Right lobe of liver (tissue), 6 donors: ENCODE measurements around the gene RAB26. TPM values are rescaled to one million over a fixed set of nuclear protein-coding genes. Genes with fewer than 3 reads are reported as not detected.
"Not testable (repeated sequence)": the region's sequence is repeated elsewhere in the genome, so short reads cannot be mapped to it uniquely, and the experiment has no call there.

Experiments
- ATAC-seq, 4 donors: fragments of 200-7000 bp; cut with Tn5 transposase; one replicate each; pipeline ENCODE4 v1.9.1; 2020; ENCODE audit warnings: mild to moderate bottlenecking in 4 of 4, moderate library complexity in 4 of 4
- DNase-seq, 3 donors: peaks; one replicate each; pipeline ENCODE4 v3.0.0-alpha.2; 2020
- H3K27ac ChIP-seq, 3 donors: fragments of 200-600 bp; one replicate each; pipeline ENCODE4 v1.8.0; 2022
- H3K27me3 ChIP-seq, 2 donors: fragments of 200-600 bp; one replicate each; pipeline ENCODE4 v1.8.0; 2022
- H3K36me3 ChIP-seq, 4 donors: fragments of 200-600 bp; sonication (generic) in 1 of 4; one replicate each; pipeline versions ENCODE4 v1.5.1 to v1.8.0; 2017 to 2022; ENCODE audit warnings: control low read depth in 1 of 4
- H3K4me1 ChIP-seq, 4 donors: fragments of 200-600 bp; sonication (generic) in 1 of 4; one replicate each; pipeline versions ENCODE4 v1.5.1 to v1.8.0; 2017 to 2022; ENCODE audit warnings: control low read depth in 1 of 4
- H3K4me3 ChIP-seq, 3 donors: fragments of 200-600 bp; one replicate each; pipeline ENCODE4 v1.8.0; 2022
- H3K9me3 ChIP-seq, 4 donors: fragments of 200-600 bp; sonication (generic) in 1 of 4; one replicate each; pipeline versions ENCODE4 v1.5.1 to v1.8.0; 2017 to 2022; ENCODE audit warnings: control low read depth in 1 of 4
- CTCF ChIP-seq, 4 donors: fragments of 200-600 bp in 3 of 4; fragments of 450-650 bp in 1 of 4; IDR thresholded peaks; one replicate each; pipeline versions ENCODE4 v1.5.1 to v1.8.0; 2016 to 2022; ENCODE audit warnings: antibody characterized with exemption in 4 of 4, mild to moderate bottlenecking in 2 of 4
- POLR2A ChIP-seq: fragments of 450-650 bp; IDR thresholded peaks from one replicate; pipeline ENCODE4 v1.6.1; 2017; ENCODE audit warnings: antibody characterized with exemption, mild to moderate bottlenecking
- WGBS: methylation state at CpG from one replicate; pipeline ENCODE4 v1.1.6; 2018; ENCODE audit warnings: low coverage, low lambda C conversion rate; ENCODE audit not compliant: insufficient coverage; ENCODE audit errors: missing lambda C conversion rate; 5-methylcytosine and 5-hydroxymethylcytosine counted together
- intact Hi-C, 2 donors: fragments of 100-400 bp; cut with DNase I; formaldehyde crosslinking; loops; one replicate each; pipeline versions ENCODE4 v1.11.2 to v1.14.1; 2022
- microRNA counts: library from miRNA; unstranded; fragments of <30 nt; microRNA quantifications from one replicate; lab custom pipeline; 2016
- microRNA-seq, 2 donors: library from miRNA; unstranded; fragments of <30 nt; microRNA quantifications; one replicate each; pipeline ENCODE4, GENCODE V29; 2019 to 2020
- small RNA-seq, 2 experiments: library from RNA; depleted of rRNA; stranded (forward); fragments of <200 nt; gene quantifications; one replicate each; pipeline ENCODE3, GENCODE V24; 2016
- total RNA-seq, 6 experiments: library from RNA; depleted of rRNA in 2 of 6; stranded (reverse); fragments of >200 nt in 2 of 6; fragmentation: NEBNext Ultra II Directional in 3 of 6; extraction: Animal tissue kit (Norgen Biotek cat#: 25700) in 3 of 6; gene quantifications; one replicate each; pipeline versions ENCODE4 v1.1.0 to v1.2.4, GENCODE V29; 2016 to 2023
- donor health status: DM: no; HTN: yes; CAD: no.
- donor health status: DM: no; HTN: no; CAD: no.
- donor health status: DM: no; HTN: no; CAD: no.
- donor health status: DM: no; HTN: yes; CAD: no.
- donor health status: DM: no; HTN: yes; CAD: no.

Gene RAB26
- total RNA-seq, 6 experiments from 2014 or later = 3.8 to 14.6 (median 8.7) TPM

- Histone ChIP-seq H3K4me3 (no peak overlapping the region), H3K36me3 (no peaks in the 10 kb centered on the region), H3K9me3 (no peaks in the 10 kb centered on the region), H3K4me1 (peaks cover 0 to 14% (median 3%) of the 10 kb centered on the region in 4 donors), H3K27me3 (peaks cover 0 to 8% of the 10 kb centered on the region in 2 donors), H3K27ac (no peak overlapping the region)
- DNase-seq (no peak), ATAC-seq (no peak)
- TF ChIP-seq POLR2A (no peak), CTCF (IDR thresholded peaks at IDR 0.05) (no peak)
- intact Hi-C loops = no loop called here
- 80% methylated on average over 5 of the region's 6 CpGs for WGBS
These were observed 51.9 kb downstream of the RAB26 start for GRCh38 chr16:2200313-2200712.

- H3K27me3 ChIP-seq, H3K36me3 ChIP-seq, ATAC-seq, H3K9me3 ChIP-seq, H3K27ac ChIP-seq, H3K4me3 ChIP-seq, intact Hi-C loops, DNase-seq: not testable (repeated sequence)
- WGBS = 78% methylated on average over 1 of the region's 8 CpGs
- H3K4me1 ChIP-seq = peaks cover 0 to 18% (median 6%) of the 10 kb centered on the region in 4 donors
These were observed 54.8 kb downstream of the RAB26 start for GRCh38 chr16:2203119-2203688.

MicroRNAs encoded within 50 kb of the gene (microRNA counts, 767-probe panel; counts per million panel counts)
- 237 counts per million for microRNA hsa-miR-3180 (lab: Ali Mortazavi, UCI)
- microRNA hsa-miR-4516 (lab: Ali Mortazavi, UCI) = 9,063 counts per million, percentile 46 among the panel's probes with 10 or more counts

Small RNA genes lying within 50 kb of the gene (microRNA-seq; reads per million reads assigned to microRNA genes)
- gene MIR3180-5 (0 reads per million in 2 donors), gene MIR4516 (0 to 0.29 reads per million in 2 donors), gene MIR6511B1 (0 reads per million in 2 donors)

Small RNA genes lying within 50 kb of the gene (small RNA-seq; reads per million reads assigned to genes)
- gene MIR3180-5 = 0 reads per million in 2 experiments
- 0 reads per million in 2 experiments for gene MIR4516
- gene RF00019 = 0 reads per million in 2 experiments
- 0 reads per million in 2 experiments for gene SNORD60

Other genes with a start within 250 kb of the RAB26 start
- gene HS3ST6, start 230.2 kb upstream of the RAB26 start, total RNA-seq = not detected
- gene MSRB1, start 205.4 kb upstream of the RAB26 start, total RNA-seq = 100 to 1,000 TPM in 3 of 6 experiments, 10 to 100 TPM in 3; 63.4 to 121 (median 98.5) TPM
- under 1 TPM in 1 of 6 experiments, not detected in 5; 0.12 TPM for gene RPL3L, start 193.9 kb upstream of the RAB26 start, total RNA-seq
- gene NDUFB10, start 189.1 kb upstream of the RAB26 start, total RNA-seq = 100 to 1,000 TPM in 2 of 6 experiments, 10 to 100 TPM in 4; 68.7 to 210 (median 81.2) TPM
- gene RPS2, start 183.8 kb upstream of the RAB26 start, total RNA-seq = 1,000 to 10,000 TPM in 1 of 6 experiments, 100 to 1,000 TPM in 5; 451 to 1,052 (median 541) TPM
- gene RNF151, start 181.8 kb upstream of the RAB26 start, total RNA-seq = not detected
- gene TBL3, start 176.6 kb upstream of the RAB26 start, total RNA-seq = 10 to 100 TPM; 15.8 to 42.4 (median 18.1) TPM
- 1 to 10 TPM in 1 of 6 experiments, under 1 TPM in 3, not detected in 2; 0.51 to 1.3 (median 0.60) TPM for gene NOXO1, start 167.2 kb upstream of the RAB26 start, total RNA-seq
- 10 to 100 TPM; 16.1 to 18.6 (median 18.0) TPM for gene GFER, start 164.4 kb upstream of the RAB26 start, total RNA-seq
- under 1 TPM in 1 of 6 experiments, not detected in 5; 0.22 TPM for gene SYNGR3, start 158.7 kb upstream of the RAB26 start, total RNA-seq
- 10 to 100 TPM; 21.6 to 46.4 (median 25.0) TPM for gene ZNF598, start 138.8 kb upstream of the RAB26 start, total RNA-seq
- gene NPW, start 128.8 kb upstream of the RAB26 start, total RNA-seq = 10 to 100 TPM in 2 of 6 experiments, 1 to 10 TPM in 4; 2.7 to 12.3 (median 8.2) TPM
- gene NHERF2, start 121.7 kb upstream of the RAB26 start, total RNA-seq = 100 to 1,000 TPM; 129 to 284 (median 186) TPM
- gene NTHL1, start 100.8 kb upstream of the RAB26 start, total RNA-seq = 100 to 1,000 TPM in 1 of 6 experiments, 10 to 100 TPM in 5; 12.0 to 127 (median 42.6) TPM
- gene TSC2, start 100.6 kb upstream of the RAB26 start, total RNA-seq = 100 to 1,000 TPM in 1 of 6 experiments, 10 to 100 TPM in 5; 25.7 to 124 (median 59.4) TPM
- gene PKD1, start 12.7 kb upstream of the RAB26 start, total RNA-seq = 10 to 100 TPM; 28.5 to 58.2 (median 42.8) TPM
- 10 to 100 TPM; 40.9 to 56.2 (median 46.2) TPM for gene TRAF7, start 7.2 kb downstream of the RAB26 start, total RNA-seq
- not detected for gene CASKIN1, start 48.0 kb downstream of the RAB26 start, total RNA-seq
- gene MLST8, start 56.8 kb downstream of the RAB26 start, total RNA-seq = 10 to 100 TPM; 13.1 to 51.0 (median 17.5) TPM
- 1 to 10 TPM in 4 of 6 experiments, under 1 TPM in 2; 0.74 to 3.7 (median 2.0) TPM for gene BRICD5, start 62.2 kb downstream of the RAB26 start, total RNA-seq
- gene PGP, start 66.2 kb downstream of the RAB26 start, total RNA-seq = 10 to 100 TPM in 1 of 6 experiments, 1 to 10 TPM in 5; 3.8 to 14.2 (median 6.9) TPM
- 10 to 100 TPM in 4 of 6 experiments, 1 to 10 TPM in 2; 8.9 to 11.3 (median 10.4) TPM for gene E4F1, start 75.0 kb downstream of the RAB26 start, total RNA-seq
- gene DNASE1L2, start 87.8 kb downstream of the RAB26 start, total RNA-seq = 1 to 10 TPM in 1 of 6 experiments, under 1 TPM in 4, not detected in 1; 0.31 to 1.1 (median 0.40) TPM
- 100 to 1,000 TPM in 2 of 6 experiments, 10 to 100 TPM in 4; 68.1 to 150 (median 85.5) TPM for gene ECI1, start 103.0 kb downstream of the RAB26 start, total RNA-seq
- 10 to 100 TPM; 29.0 to 61.9 (median 38.9) TPM for gene RNPS1, start 119.5 kb downstream of the RAB26 start, total RNA-seq
- gene ABCA3, start 192.1 kb downstream of the RAB26 start, total RNA-seq = 1 to 10 TPM; 1.2 to 2.9 (median 2.1) TPM